Trophoblast cell (in vitro differentiated cells and primary cell): Measurements from ENCODE around the gene NPIPB2.

Source experiments
- DNase-seq, 2 donors: peaks; one replicate each; pipeline ENCODE4 v3.0.0-alpha.2; 2016
- H2AFZ ChIP-seq: 2 replicates; pipeline ENCODE4 v1.6.1; 2013; ENCODE audit warnings: low read length, moderate library complexity, mild to moderate bottlenecking; ENCODE audit not compliant: insufficient read depth, poor library complexity
- H2AK5ac ChIP-seq: 2 replicates; pipeline ENCODE4 v1.6.1; 2013; ENCODE audit warnings: mild to moderate bottlenecking, low read length
- H2BK120ac ChIP-seq: 2 replicates; pipeline ENCODE4 v1.6.1; 2013; ENCODE audit warnings: low read length, mild to moderate bottlenecking, moderate library complexity; ENCODE audit not compliant: insufficient read depth, poor library complexity
- H2BK12ac ChIP-seq: 2 replicates; pipeline ENCODE4 v1.6.1; 2013; ENCODE audit warnings: mild to moderate bottlenecking, low read length, moderate library complexity
- H2BK5ac ChIP-seq: 2 replicates; pipeline ENCODE4 v1.6.1; 2013; ENCODE audit warnings: low read length, low read depth, moderate library complexity, mild to moderate bottlenecking; ENCODE audit not compliant: poor library complexity
- H3K14ac ChIP-seq: 2 replicates; pipeline ENCODE4 v1.6.1; 2013; ENCODE audit warnings: mild to moderate bottlenecking, low read length
- H3K18ac ChIP-seq: 2 replicates; pipeline ENCODE4 v1.6.1; 2013; ENCODE audit warnings: mild to moderate bottlenecking, low read length
- H3K23ac ChIP-seq: 2 replicates; pipeline ENCODE4 v1.6.1; 2013; ENCODE audit warnings: low read length
- H3K27ac ChIP-seq: 2 replicates; pipeline ENCODE4 v1.5.1; 2013; ENCODE audit warnings: low read depth, mild to moderate bottlenecking, inconsistent platforms, low read length, moderate library complexity
- H3K27me3 ChIP-seq: 2 replicates; pipeline ENCODE4 v1.6.1; 2013; ENCODE audit warnings: inconsistent platforms, mild to moderate bottlenecking, low read length, moderate library complexity; ENCODE audit not compliant: insufficient read depth
- H3K36me3 ChIP-seq, 2 experiments: 1 replicate in 1 of 2; 2 replicates in 1 of 2; pipeline ENCODE4 v1.6.1; 2013; ENCODE audit warnings: low read length in 2 of 2, mild to moderate bottlenecking in 2 of 2, moderate library complexity in 1 of 2; ENCODE audit not compliant: insufficient read depth in 2 of 2, control insufficient read depth in 1 of 2
- H3K4ac ChIP-seq: 2 replicates; pipeline ENCODE4 v1.6.1; 2013; ENCODE audit warnings: low read depth, mild to moderate bottlenecking, low read length, moderate library complexity
- H3K4me1 ChIP-seq, 2 experiments: 1 replicate in 1 of 2; 2 replicates in 1 of 2; pipeline ENCODE4 v1.6.1; 2013; ENCODE audit warnings: low read length in 2 of 2, mild to moderate bottlenecking in 2 of 2, moderate library complexity in 1 of 2; ENCODE audit not compliant: insufficient read depth in 2 of 2, control insufficient read depth in 1 of 2
- H3K4me2 ChIP-seq: 2 replicates; pipeline ENCODE4 v1.6.1; 2013; ENCODE audit warnings: inconsistent platforms, mild to moderate bottlenecking, low read length, moderate library complexity
- H3K4me3 ChIP-seq: 2 replicates; pipeline ENCODE4 v1.5.1; 2013; ENCODE audit warnings: mild to moderate bottlenecking, low read depth, low read length, inconsistent platforms
- H3K79me1 ChIP-seq: one replicate; pipeline ENCODE4 v1.6.1; 2013; ENCODE audit warnings: low read length
- H3K79me2 ChIP-seq: 2 replicates; pipeline ENCODE4 v1.6.1; 2013; ENCODE audit warnings: low read length, mild to moderate bottlenecking; ENCODE audit not compliant: control insufficient read depth, insufficient read depth, poor library complexity
- H3K9ac ChIP-seq: 2 replicates; pipeline ENCODE4 v1.6.1; 2013; ENCODE audit warnings: mild to moderate bottlenecking, low read length
- H3K9me3 ChIP-seq: 2 replicates; pipeline ENCODE4 v1.6.1; 2013; ENCODE audit warnings: low read depth, mild to moderate bottlenecking, control low read depth, inconsistent platforms, low read length; ENCODE audit not compliant: insufficient read depth
- H4K12ac ChIP-seq: 2 replicates; pipeline ENCODE4 v1.6.1; 2013; ENCODE audit warnings: low read depth, mild to moderate bottlenecking, low read length, moderate library complexity
- H4K8ac ChIP-seq: 2 replicates; pipeline ENCODE4 v1.6.1; 2013; ENCODE audit warnings: low read depth, mild to moderate bottlenecking, low read length, moderate library complexity
- H4K91ac ChIP-seq: one replicate; pipeline ENCODE4 v1.6.1; 2013; ENCODE audit warnings: low read depth, mild to moderate bottlenecking, low read length, moderate library complexity
- WGBS: extraction: QIAGEN DNeasy Blood & Tissue Kit; methylation state at CpG from one replicate; pipeline ENCODE4 v1.1.7; 2013; ENCODE audit warnings: missing lambda C conversion rate; ENCODE audit not compliant: insufficient read length, insufficient coverage; ENCODE audit errors: extremely low coverage; 5-methylcytosine and 5-hydroxymethylcytosine counted together

The NPIPB2 gene

DNA sequence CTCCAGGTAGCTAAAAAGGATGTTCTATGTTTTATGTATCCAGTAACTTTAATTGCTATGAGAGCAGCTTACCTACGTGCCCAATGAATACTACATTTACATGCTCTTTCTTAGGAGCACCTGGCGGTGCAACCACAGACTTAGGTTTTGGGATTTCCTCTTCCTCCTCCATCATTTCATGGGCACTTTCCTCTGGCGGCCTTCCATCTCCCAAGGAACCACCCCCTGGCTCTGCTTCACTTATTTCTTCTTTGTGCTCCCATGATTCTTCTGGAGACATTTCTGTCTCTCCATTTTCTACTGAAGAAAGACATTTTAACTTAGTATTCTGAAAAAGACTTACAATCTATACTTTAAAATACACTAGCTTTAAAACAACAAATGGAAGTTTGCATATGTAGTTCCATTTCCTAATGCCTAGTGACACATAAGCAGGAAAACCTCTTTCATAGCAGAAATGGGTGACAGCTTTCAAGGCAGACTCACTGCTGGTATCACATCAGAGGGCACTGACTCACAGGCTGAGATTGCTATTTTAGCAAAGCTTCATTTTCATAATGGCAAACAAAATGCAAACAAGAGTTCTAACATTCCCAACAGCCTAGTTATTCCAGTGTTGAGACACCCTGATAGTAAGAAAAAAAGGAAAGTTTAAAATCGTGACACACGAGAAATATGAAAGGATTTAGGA is 45.2 kb downstream of the NPIPB2 start:
- H4K12ac ChIP-seq, result no peak overlapping the region
- H3K4me2 ChIP-seq, result no peak overlapping the region
- no peak overlapping the region for H4K8ac ChIP-seq
- H4K91ac ChIP-seq, result no peak overlapping the region
- H2BK120ac ChIP-seq, result no peak overlapping the region
- no peak overlapping the region for H2AFZ ChIP-seq
- H3K4ac ChIP-seq, result no peak overlapping the region
- H3K18ac ChIP-seq, result no peak overlapping the region
- H3K14ac ChIP-seq, result no peak overlapping the region
- no peak overlapping the region for H3K9ac ChIP-seq
- H3K9me3 ChIP-seq, result no peaks in the 10 kb centered on the region
- no peaks in the 10 kb centered on the region for H3K4me1 ChIP-seq
- H3K79me2 ChIP-seq, result peaks cover 3% of the 10 kb centered on the region
- no peak overlapping the region for H2BK12ac ChIP-seq
- no peaks in the 10 kb centered on the region for H3K79me1 ChIP-seq
- no peak overlapping the region for H2BK5ac ChIP-seq
- no peaks in the 10 kb centered on the region for H3K27me3 ChIP-seq
- H3K36me3 ChIP-seq, result peaks cover 20 to 23% of the 10 kb centered on the region in 2 experiments
- H2AK5ac ChIP-seq, result no peak overlapping the region
- no peak overlapping the region for H3K27ac ChIP-seq
- no CpG with 5 or more reads among the region's 5 CpGs for WGBS
- H3K4me3 ChIP-seq, result no peak overlapping the region
- DNase-seq, result peak; percentile 82 to 90
- H3K23ac ChIP-seq, result no peak overlapping the region

DNA sequence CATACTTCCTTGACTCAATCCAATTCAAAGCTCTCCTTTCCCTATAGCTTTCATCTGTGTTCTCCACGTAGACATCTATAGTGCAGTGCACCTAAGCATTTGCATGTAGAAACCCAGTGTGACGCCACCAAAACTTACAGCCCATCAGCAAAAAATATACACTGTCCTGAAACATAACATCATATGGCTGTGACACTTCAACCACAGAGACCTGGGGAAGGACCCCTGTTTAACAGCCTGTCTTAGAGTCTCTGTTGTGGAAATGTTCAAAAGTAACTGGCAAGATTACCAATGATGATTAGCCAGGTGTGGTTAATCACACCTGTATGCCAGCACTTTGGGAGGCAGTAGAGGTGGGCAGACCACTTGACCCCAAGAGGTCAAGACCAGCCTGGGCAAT is 48.3 kb downstream of the NPIPB2 start:
- Histone ChIP-seq H2BK120ac (no peak overlapping the region), H3K4me1 (no peaks in the 10 kb centered on the region), H2AFZ (no peak overlapping the region)

DNA sequence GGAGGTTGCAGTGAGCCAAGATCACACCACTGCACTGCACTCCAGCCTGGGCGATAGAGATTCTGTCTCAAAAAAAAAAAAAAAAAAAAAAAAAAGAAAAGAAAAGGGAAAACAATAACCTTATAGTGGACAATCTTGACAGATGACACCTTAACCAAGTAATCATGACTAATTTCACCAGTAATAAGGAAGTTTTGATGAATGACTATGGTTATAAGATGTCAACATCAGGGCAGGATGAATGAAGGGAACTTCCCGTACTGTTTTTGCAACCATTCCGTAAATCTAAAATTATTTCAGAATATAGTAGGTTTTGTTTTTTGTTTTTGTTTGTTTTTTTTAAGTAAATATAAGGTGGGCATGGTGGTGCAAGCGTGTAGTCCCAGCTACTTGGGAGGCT is 49.1 kb downstream of the NPIPB2 start:
- no peak for DNase-seq
- Histone ChIP-seq H3K9me3 (no peaks in the 10 kb centered on the region), H2AFZ (no peak overlapping the region), H2BK12ac (no peak overlapping the region), H3K4me3 (no peak overlapping the region), H3K27ac (no peak overlapping the region), H4K91ac (no peak overlapping the region), H3K14ac (no peak overlapping the region), H3K79me2 (no peaks in the 10 kb centered on the region), H2BK120ac (no peak overlapping the region), H3K4me2 (no peak overlapping the region), H3K36me3 (peaks cover 35 to 38% of the 10 kb centered on the region in 2 experiments), H3K4ac (no peak overlapping the region), H2AK5ac (no peak overlapping the region), H3K79me1 (no peaks in the 10 kb centered on the region), H2BK5ac (no peak overlapping the region), H3K18ac (no peak overlapping the region), H3K27me3 (no peaks in the 10 kb centered on the region), H4K12ac (no peak overlapping the region), H4K8ac (no peak overlapping the region), H3K9ac (no peak overlapping the region), H3K23ac (no peak overlapping the region), H3K4me1 (no peaks in the 10 kb centered on the region)
- WGBS, result no CpG with 5 or more reads among the region's 4 CpGs

More for the DNA sequence above, 48.3 kb downstream of the NPIPB2 start:
- DNase-seq, result no peak
- Histone ChIP-seq H2BK12ac (no peak overlapping the region), H3K4ac (no peak overlapping the region), H4K91ac (no peak overlapping the region), H4K8ac (no peak overlapping the region), H3K27ac (no peak overlapping the region), H3K79me1 (no peaks in the 10 kb centered on the region), H3K14ac (no peak overlapping the region), H3K4me2 (no peak overlapping the region), H3K36me3 (peaks cover 33% of the 10 kb centered on the region in 2 experiments), H3K18ac (no peak overlapping the region), H3K27me3 (no peaks in the 10 kb centered on the region), H4K12ac (no peak overlapping the region), H3K9me3 (no peaks in the 10 kb centered on the region), H2AK5ac (no peak overlapping the region), H3K9ac (no peak overlapping the region), H3K23ac (no peak overlapping the region), H2BK5ac (no peak overlapping the region), H3K79me2 (no peaks in the 10 kb centered on the region), H3K4me3 (no peak overlapping the region)
- no CpG with 5 or more reads among the region's 2 CpGs for WGBS

DNA sequence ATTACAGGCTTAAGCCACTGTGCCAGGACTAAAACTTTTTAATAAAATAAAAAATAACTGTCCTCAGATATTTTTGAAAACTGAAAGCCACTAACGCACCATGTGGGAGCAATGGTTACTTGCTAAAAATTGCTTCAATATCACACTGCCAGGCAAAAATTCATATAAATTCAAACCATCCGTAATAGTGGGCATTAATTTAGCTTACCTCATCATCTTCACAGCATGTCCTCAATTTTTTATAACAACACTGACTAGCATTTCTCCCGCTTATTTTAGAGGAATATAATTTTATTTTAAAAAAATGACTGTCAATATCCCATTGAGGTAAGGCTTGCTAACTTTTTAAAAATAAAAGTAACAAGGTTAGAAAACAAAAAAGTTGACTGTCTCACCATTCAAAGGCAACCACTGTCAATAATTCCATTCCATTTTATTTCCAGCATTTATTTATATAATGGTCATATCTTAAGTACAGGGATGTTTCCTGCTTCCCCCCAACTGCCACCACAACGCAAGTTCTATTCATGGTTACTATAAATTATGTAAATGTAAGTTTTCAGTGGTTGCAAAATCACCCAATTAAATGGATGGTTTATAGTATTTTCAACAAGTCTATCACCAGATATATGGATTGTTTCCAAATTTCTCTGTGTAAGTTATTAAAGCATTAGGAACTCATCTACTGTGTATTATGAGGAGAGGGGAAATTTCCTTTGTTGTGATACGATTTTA is 51.4 kb downstream of the NPIPB2 start:
- Histone ChIP-seq H4K8ac (no peak overlapping the region), H2BK120ac (no peak overlapping the region), H3K23ac (no peak overlapping the region), H3K9me3 (no peaks in the 10 kb centered on the region), H2BK12ac (no peak overlapping the region), H4K91ac (no peak overlapping the region), H3K27ac (no peak overlapping the region), H4K12ac (no peak overlapping the region), H3K4ac (no peak overlapping the region), H3K4me2 (no peak overlapping the region), H3K18ac (no peak overlapping the region), H3K27me3 (no peaks in the 10 kb centered on the region), H3K79me2 (no peaks in the 10 kb centered on the region), H3K4me1 (no peaks in the 10 kb centered on the region), H3K14ac (no peak overlapping the region), H3K4me3 (no peak overlapping the region), H3K36me3 (peaks cover 35 to 37% of the 10 kb centered on the region in 2 experiments), H2AK5ac (no peak overlapping the region), H2AFZ (no peak overlapping the region), H3K79me1 (no peaks in the 10 kb centered on the region), H3K9ac (no peak overlapping the region), H2BK5ac (no peak overlapping the region)
- WGBS, result no CpG with 5 or more reads among the region's 5 CpGs
- no peak for DNase-seq
